Mammary epithelial cell (primary cell): Measurements from ENCODE around the gene GRIN2D.

ENCODE experiments used
- EZH2 ChIP-seq: IDR thresholded peaks from 2 replicates; pipeline ENCODE4 v1.6.1; 2012; ENCODE audit warnings: low read length, inconsistent platforms, borderline replicate concordance
- TF ChIP-seq, protein P1 (sequence below), 2 donors: IDR thresholded peaks in 1 of 2; conservative IDR thresholded peaks in 1 of 2; 2 replicates each; pipeline ENCODE4 v1.5.1; 2011 to 2012; ENCODE audit warnings: inconsistent platforms in 2 of 2, low read length in 2 of 2, mild to moderate bottlenecking in 2 of 2, control low read depth in 1 of 2, low read depth in 1 of 2; ENCODE audit not compliant: insufficient read depth in 1 of 2; ENCODE audit errors: extremely low read depth in 1 of 2

DNA sequence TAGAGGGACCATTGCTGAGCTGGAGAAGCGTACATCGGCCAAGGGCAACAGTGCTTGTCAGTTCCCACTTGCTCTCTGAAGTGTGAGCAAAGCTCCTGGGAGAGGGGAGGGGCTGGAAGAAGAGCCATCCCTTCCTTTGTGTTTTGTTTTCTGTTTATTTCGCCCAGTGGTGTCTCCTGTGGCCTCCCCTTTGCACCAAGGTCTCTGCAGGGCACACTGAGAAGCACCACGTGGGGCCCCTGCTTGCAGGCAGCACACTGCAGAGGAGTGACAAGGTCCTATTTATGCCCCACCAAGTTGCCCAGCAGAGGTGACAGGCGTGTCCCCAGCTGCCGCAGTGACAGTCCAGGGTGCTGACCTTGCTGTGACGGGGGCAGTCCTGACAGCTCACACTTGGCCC lies 24.0 kb downstream of the GRIN2D start:
- TF ChIP-seq, protein P1, sequence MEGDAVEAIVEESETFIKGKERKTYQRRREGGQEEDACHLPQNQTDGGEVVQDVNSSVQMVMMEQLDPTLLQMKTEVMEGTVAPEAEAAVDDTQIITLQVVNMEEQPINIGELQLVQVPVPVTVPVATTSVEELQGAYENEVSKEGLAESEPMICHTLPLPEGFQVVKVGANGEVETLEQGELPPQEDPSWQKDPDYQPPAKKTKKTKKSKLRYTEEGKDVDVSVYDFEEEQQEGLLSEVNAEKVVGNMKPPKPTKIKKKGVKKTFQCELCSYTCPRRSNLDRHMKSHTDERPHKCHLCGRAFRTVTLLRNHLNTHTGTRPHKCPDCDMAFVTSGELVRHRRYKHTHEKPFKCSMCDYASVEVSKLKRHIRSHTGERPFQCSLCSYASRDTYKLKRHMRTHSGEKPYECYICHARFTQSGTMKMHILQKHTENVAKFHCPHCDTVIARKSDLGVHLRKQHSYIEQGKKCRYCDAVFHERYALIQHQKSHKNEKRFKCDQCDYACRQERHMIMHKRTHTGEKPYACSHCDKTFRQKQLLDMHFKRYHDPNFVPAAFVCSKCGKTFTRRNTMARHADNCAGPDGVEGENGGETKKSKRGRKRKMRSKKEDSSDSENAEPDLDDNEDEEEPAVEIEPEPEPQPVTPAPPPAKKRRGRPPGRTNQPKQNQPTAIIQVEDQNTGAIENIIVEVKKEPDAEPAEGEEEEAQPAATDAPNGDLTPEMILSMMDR (conservative IDR thresholded peaks at IDR 0.05 in 1 of 2, IDR thresholded peaks at IDR 0.05 in 1 of 2; ENCODE audit: extremely low read depth in 1 of 2, insufficient read depth in 1 of 2, low read depth in 1 of 2, low read length in 2 of 2) = no peak
- no peak for TF ChIP-seq EZH2
